GM23338 (cell line): Measurements from ENCODE around the gene GPR37L1.

Source experiments
- CREB1 ChIP-seq: fragments of 250-450 bp; sonication (Bioruptor Pico); IDR thresholded peaks from 2 replicates; pipeline ENCODE4 v1.5.0; 2020; ENCODE audit warnings: low read depth, mild to moderate bottlenecking, moderate library complexity
- CTCF ChIP-seq, 2 experiments: fragments of 200-600 bp in 1 of 2; sonication (generic) in 1 of 2; conservative IDR thresholded peaks; 2 replicates each; pipeline versions ENCODE4 v1.5.1 to v1.6.1; 2016 to 2017; ENCODE audit warnings: antibody characterized with exemption in 2 of 2, low read depth in 2 of 2, mild to moderate bottlenecking in 2 of 2, moderate library complexity in 1 of 2
- ETS1 ChIP-seq: IDR thresholded peaks from 2 replicates; pipeline ENCODE4 v1.6.1; 2016; ENCODE audit warnings: antibody characterized with exemption
- EZH2 ChIP-seq: fragments of 200-600 bp; sonication (generic); IDR thresholded peaks from one replicate; pipeline ENCODE4 v1.8.0; 2017; ENCODE audit warnings: antibody characterized with exemption, mild to moderate bottlenecking, low read depth; ENCODE audit not compliant: unreplicated experiment
- EZH2phosphoT487 ChIP-seq: fragments of 200-600 bp; sonication (generic); IDR thresholded peaks from one replicate; pipeline ENCODE4 v1.8.1; 2018; ENCODE audit warnings: antibody characterized with exemption; ENCODE audit not compliant: unreplicated experiment
- JUNB ChIP-seq: IDR thresholded peaks from one replicate; pipeline ENCODE4 v1.6.1; 2016; ENCODE audit warnings: antibody characterized with exemption; ENCODE audit not compliant: unreplicated experiment
- NANOG ChIP-seq: IDR thresholded peaks from 2 replicates; pipeline ENCODE4 v1.6.1; 2016; ENCODE audit warnings: antibody characterized with exemption, borderline replicate concordance
- POLR2AphosphoS5 ChIP-seq: IDR thresholded peaks from 2 replicates; pipeline ENCODE4 v1.6.1; 2016; ENCODE audit warnings: antibody characterized with exemption, low read depth
- REST ChIP-seq: IDR thresholded peaks from one replicate; pipeline ENCODE4 v1.6.1; 2018; ENCODE audit warnings: antibody characterized with exemption; ENCODE audit not compliant: unreplicated experiment
- STAT1 ChIP-seq: IDR thresholded peaks from one replicate; pipeline ENCODE4 v1.6.1; 2016; ENCODE audit warnings: antibody characterized with exemption; ENCODE audit not compliant: unreplicated experiment
- ZNF114 ChIP-seq: fragments of 250-450 bp; sonication (Bioruptor Pico); IDR thresholded peaks from 2 replicates; pipeline ENCODE4 v1.5.0; 2020; ENCODE audit warnings: mild to moderate bottlenecking, moderate library complexity
- ZNF331 ChIP-seq: fragments of 250-450 bp; sonication (Bioruptor Pico); IDR thresholded peaks from 2 replicates; pipeline ENCODE4 v1.5.0; 2020; ENCODE audit warnings: low read depth, mild to moderate bottlenecking, moderate library complexity

- no peak for TF ChIP-seq JUNB
- no peak for TF ChIP-seq CTCF (conservative IDR thresholded peaks at IDR 0.05; ENCODE audit: low read depth in 2 of 2)
- no peak for TF ChIP-seq NANOG
- no peak for TF ChIP-seq EZH2phosphoT487
- TF ChIP-seq ETS1: no peak
- TF ChIP-seq EZH2: no peak
- no peak for TF ChIP-seq REST
- no peak for TF ChIP-seq ZNF331 (CRISPR knock-in tag)
- no peak for TF ChIP-seq POLR2AphosphoS5
- TF ChIP-seq CREB1: no peak
- TF ChIP-seq ZNF114 (CRISPR knock-in tag): no peak
- no peak for TF ChIP-seq STAT1
Observed at GRCh38 chr1:202155478-202156021, 32.8 kb downstream of the GPR37L1 start.
